ENCODE results near the gene GRK5. TPM values are rescaled to one million over a fixed set of nuclear protein-coding genes. Genes with fewer than 3 reads are reported as not detected.
A peak's percentile ranks its signal among the peaks of the same experiment; 100 is the strongest.

GRK5 gene
- polyA plus RNA-seq, 3 donors, result 17.1 to 18.6 (median 17.7) TPM

DNA sequence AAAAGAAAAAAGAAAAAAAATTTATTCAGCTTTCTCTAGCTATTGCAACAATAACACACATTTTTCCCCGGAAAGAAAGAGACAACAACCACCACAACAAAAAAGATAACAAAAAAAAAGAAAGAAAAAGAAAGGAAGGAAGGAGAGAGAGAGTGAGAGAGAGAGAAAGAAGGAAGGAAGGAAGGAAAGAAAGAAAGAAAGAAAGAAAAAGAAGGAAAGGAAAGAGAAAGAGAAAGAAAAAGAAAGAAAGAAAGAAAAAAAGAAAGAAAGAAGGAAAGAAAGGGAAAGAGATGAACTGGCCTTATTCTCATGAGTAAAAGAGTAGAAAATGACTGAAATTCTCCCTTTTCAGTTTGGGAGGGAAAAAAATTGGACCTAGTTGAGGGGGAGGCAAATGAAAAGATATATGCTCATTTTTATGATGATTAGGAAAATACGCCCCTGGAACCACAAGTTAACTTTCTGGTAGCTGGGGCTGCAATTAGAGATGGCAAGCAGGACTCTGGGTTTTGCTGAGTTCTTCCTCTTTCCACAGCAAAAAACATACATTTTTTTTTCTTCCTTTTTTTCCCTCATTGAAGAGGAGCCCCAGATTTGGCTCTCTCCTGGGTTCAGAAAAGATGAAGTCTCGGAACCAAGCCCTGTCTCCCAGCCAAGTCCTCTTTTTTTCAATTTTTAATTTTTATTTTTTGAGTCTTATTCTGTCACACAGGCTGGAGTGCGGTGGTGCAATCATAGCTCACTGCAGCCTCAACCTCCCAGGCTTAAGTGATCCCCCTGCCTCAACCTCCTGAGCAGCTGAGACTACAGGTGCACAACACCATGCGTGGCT lies 16.2 kb upstream of the GRK5 start:
- DNase-seq, result no peak

DNA sequence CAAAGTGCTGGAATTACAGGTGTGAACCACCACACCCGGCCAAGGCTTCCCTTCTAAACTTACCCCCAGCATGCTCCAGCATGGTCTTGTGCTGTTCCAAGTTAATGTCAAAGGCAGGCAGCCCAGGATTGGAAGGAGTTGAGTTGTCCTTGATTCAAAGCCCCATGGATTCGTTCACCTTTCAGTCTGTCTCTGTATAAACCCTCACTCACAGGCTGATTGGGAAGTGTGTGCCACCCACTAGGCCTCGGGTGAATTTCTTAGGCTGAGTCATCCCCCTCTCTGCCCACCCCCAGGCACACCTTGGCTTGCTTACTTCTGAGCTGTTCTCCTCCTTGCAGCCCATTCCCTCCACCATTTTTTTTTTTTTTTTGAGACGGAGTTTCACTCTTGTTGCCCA lies 15.5 kb upstream of the GRK5 start:
- DNase-seq, result no peak

DNA sequence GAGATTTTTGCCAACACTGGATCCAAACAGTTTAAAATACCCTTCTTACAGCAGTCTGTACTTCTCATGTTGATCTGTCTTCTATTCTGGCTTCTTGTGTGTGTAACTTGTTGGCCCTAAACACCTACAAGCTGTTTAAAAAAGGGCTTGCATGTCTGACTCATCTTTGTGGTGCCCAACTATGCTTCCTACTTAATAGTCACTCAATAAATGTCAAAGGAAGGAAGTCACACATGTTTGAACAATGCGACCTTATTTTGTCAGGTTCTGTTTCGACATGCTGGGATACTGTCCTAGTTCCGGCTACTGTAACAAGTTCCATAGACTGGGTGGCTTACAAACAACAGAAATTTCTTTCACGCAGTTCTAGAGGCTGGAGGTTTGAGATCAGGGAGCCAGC lies 9.4 kb upstream of the GRK5 start:
- DNase-seq, result no peak

DNA sequence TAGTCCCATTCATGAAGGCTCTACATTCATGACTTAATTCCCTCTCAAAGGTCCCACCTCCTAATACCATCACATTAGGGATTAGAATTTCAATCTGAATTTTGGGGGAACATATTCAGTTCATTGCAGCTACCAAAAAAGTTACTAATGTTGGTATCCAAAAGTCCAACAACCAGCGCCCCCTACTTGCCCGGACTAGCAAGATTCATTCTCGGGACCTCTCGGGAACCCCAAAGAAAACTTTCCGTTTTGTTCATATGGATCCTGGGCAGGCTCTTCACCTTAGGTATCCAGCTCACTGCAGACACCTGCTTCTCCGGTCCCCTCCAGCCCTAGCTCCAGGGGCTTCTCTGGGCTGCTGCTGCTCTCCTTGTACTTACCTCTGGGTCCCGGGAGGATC lies 8.9 kb upstream of the GRK5 start:
- DNase-seq, result no peak

DNA sequence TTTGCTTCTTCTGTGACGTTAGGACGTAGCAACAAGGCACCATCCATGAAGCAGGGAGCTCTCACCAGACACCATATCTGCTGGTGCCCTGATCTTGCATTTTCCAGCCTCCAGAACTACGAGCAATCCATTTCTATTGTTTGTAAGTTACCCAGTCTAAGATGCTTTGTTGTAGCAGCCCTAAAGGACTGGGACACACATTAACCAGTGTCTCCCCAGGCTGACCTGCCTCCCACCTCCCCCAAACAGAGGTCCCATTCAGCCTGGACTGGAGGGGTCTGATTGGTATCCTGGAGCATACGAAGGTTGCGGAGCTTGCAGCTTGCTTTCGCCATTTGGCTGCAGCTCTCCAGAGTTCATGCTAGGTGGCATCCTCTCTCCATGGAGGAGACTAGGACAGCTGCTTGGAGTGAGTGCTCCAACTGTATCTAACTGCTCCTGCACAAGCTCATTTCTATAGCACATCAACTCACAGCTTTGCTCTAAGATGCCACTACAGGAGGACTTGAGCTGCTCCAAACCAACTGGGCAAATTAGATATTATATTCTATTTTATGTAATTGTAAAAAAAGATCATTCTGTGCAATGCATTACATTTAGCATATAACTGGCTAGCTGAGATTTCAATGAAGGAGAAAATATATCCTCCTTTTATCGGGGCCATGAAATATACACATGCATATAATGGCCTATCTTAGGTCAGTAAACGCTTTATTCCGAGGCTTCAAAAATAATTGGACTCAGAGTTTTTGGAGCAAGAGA lies 8.0 kb upstream of the GRK5 start:
- DNase-seq, result no peak

DNA sequence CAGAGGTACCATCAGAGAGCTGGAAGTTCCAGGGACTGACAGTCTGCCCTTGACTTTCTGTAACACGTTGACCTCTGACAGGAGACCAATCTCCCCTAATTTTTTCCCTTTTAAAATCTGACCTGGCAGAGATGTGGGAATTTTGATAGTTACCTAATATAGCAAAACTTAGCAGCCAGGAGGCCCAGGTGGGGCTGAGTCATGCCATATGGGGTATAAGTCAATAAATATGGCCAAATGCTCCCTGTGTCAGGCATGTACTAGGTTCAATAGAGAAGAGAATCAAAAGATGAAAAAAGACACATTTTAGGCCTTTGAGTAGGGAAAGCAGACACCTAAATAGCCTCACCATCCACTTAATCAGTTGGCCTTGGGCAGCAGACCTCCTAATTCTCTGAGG lies 6.1 kb upstream of the GRK5 start:
- no peak for DNase-seq

DNA sequence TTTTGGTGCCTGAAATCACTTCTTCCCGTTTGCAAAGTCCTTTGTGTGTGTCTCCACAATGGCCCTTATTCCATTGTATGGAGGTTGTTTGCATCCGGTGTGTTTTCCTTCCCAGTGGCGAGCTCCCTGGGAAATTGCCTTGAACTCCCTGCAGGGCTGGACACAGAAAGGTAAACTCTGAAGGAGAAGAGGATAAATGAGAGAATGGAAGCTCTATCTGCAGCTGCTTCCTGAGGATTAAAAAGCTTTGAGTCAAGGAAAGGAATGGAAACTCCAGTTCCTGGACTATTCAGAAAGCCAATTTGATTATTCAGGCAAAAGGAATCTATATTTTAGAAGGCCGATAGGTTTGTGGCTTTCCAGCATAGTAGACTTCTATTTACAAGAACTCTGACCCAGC lies 4.4 kb upstream of the GRK5 start:
- no peak for DNase-seq

DNA sequence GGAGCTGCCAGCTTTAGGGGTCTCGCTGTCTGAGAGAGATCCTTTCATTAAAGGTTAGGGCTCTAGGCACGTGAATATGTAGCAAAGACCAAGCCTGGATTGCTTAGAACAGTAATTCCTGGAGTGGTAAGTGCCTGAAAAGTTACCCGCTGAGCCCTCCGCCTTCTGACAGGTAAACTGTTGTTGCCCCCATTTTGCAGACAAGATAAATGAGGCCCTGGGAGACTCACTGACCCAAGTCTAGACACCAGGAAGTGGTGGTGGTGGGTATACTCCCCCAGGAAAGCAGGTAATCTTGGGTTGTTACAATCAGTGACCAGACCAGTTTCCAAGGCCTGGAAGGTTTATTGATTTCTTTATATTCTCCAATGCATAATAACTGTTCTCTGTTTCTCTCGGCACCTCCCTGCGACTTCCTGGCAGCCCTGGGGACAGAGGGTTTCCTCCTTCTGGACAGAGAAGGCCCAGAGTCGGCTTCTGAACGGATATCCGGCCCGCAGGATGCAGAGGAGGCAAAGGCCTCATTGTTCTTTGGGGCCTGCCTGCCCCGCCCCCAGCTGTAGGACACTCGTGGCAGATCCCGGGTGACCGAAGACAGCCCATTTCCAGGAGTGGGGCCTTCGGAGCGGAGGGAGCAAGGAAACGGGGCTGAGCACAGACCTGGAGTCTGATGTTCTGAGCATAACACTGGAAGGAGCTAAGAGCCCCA lies 1.3 kb upstream of the GRK5 start:
- DNase-seq, result no peak

DNA sequence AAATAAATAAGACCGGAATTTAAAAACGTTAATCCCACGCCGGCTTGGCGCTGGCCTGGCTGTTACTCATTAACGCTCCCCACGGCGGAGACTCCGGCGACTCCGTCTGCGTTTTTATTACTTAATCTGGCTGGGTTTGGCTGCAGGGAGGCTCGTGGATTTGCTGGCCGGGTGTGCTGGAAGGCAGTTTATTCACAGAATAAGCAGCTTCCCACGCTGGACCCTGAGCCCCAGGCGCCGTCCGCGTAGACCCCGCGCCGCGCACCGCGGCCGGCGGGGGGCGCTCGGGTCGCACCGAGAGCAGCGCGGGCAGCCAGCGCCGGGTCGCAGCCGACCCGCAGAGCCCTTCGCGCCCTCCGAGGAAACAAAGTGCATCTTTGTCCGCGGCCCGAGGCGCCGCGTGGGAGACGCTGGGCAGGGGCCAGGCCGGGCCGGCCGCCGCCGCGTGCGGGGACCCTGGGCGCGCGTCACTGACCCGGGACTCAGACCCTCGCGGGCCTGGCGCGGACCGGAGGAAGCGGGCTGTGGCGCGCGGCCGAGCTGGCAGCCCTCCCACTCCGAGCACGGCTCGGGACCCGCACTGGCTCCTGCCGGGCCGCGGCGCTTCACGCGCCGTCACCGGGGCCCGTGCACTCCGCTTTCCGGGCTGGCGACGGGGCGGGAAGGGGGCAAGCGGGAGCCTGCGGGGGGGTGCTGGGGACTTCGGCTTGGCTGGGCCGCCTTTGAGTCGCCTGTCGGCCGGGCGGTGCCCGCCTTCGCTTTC lies 587 bp upstream of the GRK5 start:
- peak; percentile 77 for DNase-seq

DNA sequence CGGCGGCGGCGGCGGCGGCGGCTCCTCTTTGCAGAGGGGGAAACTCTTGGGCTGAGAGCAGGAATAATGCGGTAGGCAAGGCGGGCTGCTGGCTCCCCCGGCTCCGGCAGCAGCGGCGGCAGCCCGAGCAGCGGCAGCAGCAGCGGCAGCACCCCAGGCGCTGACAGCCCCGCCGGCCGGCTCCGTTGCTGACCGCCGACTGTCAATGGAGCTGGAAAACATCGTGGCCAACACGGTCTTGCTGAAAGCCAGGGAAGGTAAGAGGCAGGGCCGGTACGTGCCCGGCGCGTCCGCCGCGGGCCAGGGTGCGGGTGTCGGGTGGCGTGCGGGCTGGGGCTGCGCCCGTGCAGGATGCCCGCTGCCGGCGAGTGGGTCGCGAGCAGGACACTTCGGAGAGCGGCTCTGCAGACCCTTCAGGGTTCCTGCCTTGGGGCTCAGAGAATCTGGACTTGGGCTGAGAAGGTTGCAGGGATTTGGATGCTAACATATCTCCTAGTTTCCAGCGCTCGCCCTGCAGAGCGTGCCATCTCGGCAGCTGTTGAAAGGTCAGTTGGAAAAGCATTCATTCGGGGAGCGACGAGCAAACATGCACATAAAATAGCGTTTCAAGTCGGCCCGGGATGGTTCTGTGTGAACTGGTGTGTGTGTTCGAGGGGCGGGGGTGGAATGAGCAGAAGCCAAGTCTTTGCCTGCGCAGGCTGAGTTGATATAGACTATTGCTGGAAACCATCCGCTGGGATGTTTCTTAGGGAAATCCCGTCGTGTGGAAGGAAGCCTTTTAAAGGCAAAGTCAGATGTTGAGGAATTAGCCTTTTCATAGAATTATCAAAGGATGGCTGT lies 562 bp downstream of the GRK5 start:
- DNase-seq, result no peak

DNA sequence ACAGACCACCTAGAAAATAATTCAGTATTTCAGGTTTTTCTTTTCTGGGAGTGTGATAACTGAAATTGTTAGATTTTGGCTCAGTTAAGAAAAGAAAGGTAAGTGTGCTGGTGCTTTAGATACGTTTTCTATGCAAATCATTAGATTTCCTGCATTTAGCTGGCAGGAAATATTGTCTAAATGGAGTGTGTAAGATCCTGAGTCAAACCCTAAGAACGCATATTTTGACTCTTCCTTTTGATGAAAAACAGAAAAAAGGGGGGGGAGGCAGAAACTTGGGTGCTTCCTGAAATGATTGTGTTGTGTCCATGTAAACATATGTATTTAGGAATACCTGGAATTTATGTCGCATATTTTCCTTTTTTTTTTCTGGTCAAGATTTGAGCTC lies 1.2 kb downstream of the GRK5 start:
- no peak for DNase-seq

DNA sequence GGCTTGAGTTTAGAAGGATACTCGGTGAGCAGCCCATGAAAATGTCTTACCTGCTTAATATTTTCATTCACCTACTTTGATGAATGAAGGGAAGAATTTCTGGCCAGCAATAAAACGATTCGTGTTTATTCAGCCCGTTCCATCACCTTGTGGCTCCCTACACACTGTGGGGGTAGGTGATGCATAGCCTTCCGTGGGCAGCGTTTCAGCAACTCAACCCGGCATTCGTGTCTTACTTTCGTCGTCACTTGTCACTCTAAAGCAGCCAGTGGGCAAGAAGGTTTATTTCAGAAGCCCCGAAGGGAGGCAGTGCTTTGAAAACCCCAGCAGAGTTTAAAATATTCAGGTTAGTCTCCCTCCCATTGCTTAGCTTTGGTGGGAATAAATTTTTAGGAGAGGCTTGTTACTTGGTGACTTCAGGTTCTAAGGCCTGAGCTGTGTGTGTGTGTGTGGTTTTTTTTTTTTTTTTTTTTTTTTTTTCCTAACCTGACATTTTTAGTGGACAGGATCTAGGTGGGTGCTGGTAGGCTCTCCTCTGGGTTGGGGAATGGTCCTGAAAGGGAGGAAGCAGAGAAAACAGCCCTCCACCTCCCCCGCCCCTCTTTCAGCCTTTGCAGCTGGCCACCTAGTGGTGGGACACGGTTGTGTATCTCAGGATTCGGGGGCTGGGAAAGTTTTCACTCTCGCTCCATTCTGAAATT lies 1.8 kb downstream of the GRK5 start:
- DNase-seq, result no peak

DNA sequence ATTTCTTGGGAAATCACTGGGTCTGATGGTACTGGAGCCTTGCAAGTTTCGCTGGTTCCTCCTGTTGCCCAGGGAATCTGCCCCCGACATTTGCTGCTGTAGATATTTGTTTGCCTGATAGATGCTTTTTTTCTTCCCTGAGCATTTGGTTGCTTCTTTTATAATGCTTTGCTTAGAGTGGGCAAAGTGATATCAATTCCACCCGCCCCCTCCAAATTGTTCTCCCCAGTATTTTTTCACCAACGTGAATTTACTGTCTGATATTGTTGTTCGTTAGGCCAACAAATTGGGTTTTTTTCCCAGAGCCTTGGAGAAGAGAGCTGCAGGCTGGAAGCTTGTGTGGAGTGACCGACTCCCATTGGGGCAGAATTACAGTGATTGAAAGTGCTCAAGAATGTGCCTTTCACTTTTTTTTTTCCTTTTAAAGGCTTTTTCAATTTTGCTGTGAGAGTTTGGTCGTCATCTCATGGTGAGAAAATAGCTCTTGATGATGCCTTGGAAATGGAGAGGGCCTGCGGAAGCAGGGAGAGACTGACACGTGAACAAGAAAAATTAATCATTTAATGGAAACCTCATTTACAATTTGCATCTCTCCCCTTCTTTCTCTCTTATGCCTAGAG lies 2.5 kb downstream of the GRK5 start:
- no peak for DNase-seq

DNA sequence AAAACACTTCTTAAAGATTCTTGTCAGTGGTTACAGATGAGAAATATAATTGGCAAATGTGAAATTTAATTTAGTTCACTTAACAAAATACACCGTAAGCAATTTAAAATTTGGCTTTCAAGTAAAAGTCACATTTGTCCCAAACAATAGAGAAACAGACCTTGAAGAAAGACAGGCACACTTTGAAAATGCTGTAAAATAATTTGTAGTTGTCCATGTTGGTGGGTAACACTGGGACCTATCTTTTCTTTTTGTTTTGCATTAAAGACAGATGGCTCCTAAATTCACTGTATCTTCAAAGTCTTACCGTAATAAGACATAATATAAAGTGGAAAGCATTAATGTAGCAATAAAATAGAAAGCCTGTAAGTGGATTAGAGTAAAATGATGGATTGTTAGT lies 3.3 kb downstream of the GRK5 start:
- DNase-seq, result no peak

DNA sequence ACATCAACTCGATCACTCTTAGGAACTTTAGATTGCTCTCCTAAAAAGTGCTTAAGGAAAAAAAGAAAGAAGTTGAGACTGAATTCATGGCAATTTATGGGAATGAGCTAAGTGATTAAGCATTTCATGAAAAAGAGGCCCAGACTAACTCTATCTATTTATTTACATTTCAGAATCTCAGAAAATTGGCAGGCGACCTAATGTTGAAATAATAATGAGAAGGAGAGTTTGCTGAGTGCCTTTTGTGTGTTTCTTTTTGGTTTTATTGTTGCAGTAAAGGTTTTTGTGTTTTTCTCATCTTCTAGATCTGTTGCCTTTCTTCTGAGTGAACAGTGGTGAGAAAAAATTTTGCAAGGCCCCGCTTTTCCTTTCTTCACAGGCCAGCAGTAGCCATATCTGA lies 3.8 kb downstream of the GRK5 start:
- DNase-seq, result no peak

DNA sequence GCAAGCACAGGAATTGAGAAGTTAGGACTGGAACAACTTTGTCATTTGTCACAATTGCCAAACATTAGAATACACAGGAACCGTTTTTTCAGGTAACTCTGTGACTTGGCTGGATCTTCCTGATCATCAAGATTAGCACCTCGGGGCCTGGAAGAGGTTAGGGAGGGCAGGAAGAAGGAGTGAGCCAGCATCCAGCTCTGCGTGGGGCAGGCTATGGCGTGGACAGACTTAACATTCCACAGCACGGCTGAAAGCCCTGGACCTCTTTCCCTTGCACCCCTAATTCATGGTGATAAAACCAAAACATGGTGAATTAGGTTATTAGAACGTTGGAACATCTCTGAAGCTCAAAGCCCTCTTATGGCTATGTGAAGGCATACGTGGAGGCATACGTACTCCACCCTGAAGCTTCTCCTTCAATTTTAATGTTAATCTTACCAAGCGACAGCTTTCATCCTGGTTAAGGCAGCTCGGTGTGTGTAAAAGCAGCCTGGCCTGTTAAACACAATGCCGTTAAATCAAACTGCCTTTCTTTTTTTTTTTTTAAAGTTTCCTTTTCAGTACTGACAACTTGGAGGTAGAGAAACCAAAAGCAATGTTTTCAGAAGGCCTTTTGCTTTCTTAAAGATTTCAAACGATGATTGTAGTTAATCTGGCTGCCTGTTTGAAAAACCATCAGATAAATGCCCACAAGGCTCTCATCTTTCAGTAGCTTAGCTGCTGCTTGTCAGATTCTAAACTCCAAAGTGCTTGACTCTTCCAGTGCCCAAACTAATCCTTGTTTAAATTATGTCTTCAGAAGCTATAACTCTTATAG lies 4.5 kb downstream of the GRK5 start:
- DNase-seq, result no peak

DNA sequence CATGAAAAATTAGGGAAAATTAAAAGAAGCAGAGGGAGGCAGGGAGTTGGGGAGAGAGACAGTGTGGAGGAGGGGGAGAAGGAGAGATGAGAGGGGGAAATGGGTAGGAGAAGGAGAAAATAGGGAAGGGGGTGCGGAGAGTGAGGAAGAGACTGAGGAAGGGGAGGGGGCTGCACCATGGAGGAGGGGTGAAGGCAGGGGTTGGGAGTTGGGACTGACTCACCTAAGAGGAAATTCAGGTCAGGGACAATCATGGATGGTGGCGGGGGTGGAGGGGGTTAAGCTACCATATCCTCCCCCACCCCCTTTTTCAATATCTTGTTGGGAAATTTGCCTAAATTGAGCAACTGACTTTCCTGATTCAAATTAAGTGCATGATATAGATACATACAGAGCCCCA lies 8.0 kb downstream of the GRK5 start:
- no peak for DNase-seq

DNA sequence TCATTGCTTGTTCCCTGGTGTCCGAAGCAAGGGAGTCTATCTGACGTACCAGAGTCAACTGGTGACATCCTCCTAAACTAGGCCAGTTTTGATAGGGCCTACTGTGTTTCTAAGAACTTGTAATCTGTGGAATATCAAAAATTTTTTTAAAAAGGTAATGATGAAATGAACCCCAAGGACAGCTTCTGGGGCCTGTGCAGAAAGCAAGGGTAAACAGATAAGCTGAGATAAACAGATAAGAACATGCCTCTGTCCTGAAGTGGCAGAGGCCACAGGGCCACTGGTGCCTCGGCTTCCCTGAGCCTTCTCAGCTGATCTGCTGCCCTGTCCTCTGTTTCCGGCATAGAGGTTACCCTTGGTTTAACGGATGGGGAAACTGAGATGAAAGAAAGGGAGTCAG lies 8.8 kb downstream of the GRK5 start:
- no peak for DNase-seq

DNA sequence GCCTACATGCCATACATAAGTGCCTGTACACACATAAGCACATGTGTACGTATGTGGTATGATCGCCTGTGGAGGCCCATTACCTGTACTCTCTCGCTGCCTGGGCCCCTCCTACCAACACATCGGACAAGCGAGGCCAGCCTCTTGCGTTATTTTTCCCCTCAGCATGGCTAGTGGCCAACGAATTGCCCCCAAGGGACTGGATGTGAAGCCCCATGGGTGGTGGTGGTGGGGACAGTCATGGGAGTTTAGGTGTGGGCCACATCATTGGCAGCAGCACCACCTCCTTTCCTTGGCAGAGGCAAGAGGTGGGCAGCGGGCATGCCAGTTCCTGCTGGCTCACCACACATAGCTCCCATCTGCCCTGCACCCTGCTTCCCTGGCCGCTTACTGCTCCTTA lies 10.0 kb downstream of the GRK5 start:
- no peak for DNase-seq

All from renal pelvis (tissue), 4 donors.